ENCODE data around the gene ALKAL2. TPM values are rescaled to one million over a fixed set of nuclear protein-coding genes. Genes with fewer than 3 reads are reported as not detected.

Gene ALKAL2
- total RNA-seq, 1 experiment from 2014 or later = 3.5 TPM

DNA sequence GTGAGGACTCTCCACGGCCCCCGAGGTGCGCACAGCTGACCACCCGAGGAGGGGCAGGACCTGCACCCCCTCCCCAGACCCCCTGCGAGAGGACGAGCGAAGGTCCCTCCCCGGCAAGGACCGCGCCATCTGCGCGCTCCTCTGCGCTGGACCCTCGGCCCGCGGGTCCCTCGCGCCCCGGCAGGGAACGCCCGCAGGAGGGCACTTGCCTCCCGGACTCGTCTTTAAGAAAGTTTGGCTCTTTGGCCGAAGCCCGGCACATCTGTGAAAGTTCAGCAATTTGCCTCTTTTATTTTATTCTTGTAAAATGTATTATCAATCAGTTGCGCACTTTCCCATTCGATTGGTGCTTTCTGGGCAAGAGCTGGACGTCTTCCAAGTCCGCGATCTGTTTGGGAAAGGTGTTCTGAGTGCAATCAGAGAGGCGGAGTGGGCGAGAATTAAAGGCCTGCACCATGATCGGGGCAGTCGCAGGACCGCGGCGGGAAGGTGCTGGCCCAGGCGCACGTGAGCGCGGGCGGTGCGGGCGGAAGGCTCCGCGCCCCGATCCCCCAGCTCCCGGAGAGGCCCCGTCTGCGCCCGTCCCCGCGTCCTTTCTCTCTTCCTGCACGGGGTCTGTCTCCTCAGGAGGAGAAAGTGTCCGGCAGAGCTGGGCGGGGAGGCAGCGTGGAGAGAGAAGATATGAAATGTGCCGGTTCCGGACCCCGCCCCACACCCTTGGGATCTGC, 1.6 kb upstream of the ALKAL2 start (continued):
- TF ChIP-seq, protein P1, sequence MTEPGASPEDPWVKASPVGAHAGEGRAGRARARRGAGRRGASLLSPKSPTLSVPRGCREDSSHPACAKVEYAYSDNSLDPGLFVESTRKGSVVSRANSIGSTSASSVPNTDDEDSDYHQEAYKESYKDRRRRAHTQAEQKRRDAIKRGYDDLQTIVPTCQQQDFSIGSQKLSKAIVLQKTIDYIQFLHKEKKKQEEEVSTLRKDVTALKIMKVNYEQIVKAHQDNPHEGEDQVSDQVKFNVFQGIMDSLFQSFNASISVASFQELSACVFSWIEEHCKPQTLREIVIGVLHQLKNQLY (CRISPR knock-in tag; IDR thresholded peaks at IDR 0.05) = no peak
- TF ChIP-seq E2F4 (CRISPR knock-in tag; IDR thresholded peaks at IDR 0.05; ENCODE audit: borderline replicate concordance, low read depth) (no peak), GRHL2 (CRISPR knock-in tag; IDR thresholded peaks at IDR 0.05; ENCODE audit: insufficient replicate concordance, severe bottlenecking) (no peak), IRF2 (CRISPR knock-in tag; IDR thresholded peaks at IDR 0.05; ENCODE audit: borderline replicate concordance, low read depth) (no peak), NR1H2 (CRISPR knock-in tag; IDR thresholded peaks at IDR 0.05) (no peak), MYBL2 (CRISPR knock-in tag; IDR thresholded peaks at IDR 0.05) (no peak), CREB1 (CRISPR knock-in tag; IDR thresholded peaks at IDR 0.05) (no peak), FOXP4 (CRISPR knock-in tag; IDR thresholded peaks at IDR 0.05) (peak; percentile 59; the same call in 1 of the 2 replicates), USF2 (CRISPR knock-in tag; IDR thresholded peaks at IDR 0.05) (0 out of 2 replicates have a peak, but pooled peaks have one; percentile 33), NFATC4 (CRISPR knock-in tag; IDR thresholded peaks at IDR 0.05) (no peak), USF1 (CRISPR knock-in tag; IDR thresholded peaks at IDR 0.05) (0 out of 2 replicates have a peak, but pooled peaks have one; percentile 32), GABPB1 (CRISPR knock-in tag; IDR thresholded peaks at IDR 0.05) (0 out of 2 replicates have a peak, but pooled peaks have one; percentile 9), KAT7 (CRISPR knock-in tag; IDR thresholded peaks at IDR 0.05; ENCODE audit: borderline replicate concordance) (no peak), ZNF416 (CRISPR knock-in tag; IDR thresholded peaks at IDR 0.05) (no peak), ZNF219 (CRISPR knock-in tag; IDR thresholded peaks at IDR 0.05; ENCODE audit: borderline replicate concordance) (no peak), E2F1 (CRISPR knock-in tag; IDR thresholded peaks at IDR 0.05) (no peak), RELA (CRISPR knock-in tag; IDR thresholded peaks at IDR 0.05; ENCODE audit: borderline replicate concordance) (no peak)
- TF ChIP-seq, protein P2, sequence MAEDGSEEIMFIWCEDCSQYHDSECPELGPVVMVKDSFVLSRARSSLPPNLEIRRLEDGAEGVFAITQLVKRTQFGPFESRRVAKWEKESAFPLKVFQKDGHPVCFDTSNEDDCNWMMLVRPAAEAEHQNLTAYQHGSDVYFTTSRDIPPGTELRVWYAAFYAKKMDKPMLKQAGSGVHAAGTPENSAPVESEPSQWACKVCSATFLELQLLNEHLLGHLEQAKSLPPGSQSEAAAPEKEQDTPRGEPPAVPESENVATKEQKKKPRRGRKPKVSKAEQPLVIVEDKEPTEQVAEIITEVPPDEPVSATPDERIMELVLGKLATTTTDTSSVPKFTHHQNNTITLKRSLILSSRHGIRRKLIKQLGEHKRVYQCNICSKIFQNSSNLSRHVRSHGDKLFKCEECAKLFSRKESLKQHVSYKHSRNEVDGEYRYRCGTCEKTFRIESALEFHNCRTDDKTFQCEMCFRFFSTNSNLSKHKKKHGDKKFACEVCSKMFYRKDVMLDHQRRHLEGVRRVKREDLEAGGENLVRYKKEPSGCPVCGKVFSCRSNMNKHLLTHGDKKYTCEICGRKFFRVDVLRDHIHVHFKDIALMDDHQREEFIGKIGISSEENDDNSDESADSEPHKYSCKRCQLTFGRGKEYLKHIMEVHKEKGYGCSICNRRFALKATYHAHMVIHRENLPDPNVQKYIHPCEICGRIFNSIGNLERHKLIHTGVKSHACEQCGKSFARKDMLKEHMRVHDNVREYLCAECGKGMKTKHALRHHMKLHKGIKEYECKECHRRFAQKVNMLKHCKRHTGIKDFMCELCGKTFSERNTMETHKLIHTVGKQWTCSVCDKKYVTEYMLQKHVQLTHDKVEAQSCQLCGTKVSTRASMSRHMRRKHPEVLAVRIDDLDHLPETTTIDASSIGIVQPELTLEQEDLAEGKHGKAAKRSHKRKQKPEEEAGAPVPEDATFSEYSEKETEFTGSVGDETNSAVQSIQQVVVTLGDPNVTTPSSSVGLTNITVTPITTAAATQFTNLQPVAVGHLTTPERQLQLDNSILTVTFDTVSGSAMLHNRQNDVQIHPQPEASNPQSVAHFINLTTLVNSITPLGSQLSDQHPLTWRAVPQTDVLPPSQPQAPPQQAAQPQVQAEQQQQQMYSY (CRISPR knock-in tag; IDR thresholded peaks at IDR 0.05) = no peak
- TF ChIP-seq, protein P3, sequence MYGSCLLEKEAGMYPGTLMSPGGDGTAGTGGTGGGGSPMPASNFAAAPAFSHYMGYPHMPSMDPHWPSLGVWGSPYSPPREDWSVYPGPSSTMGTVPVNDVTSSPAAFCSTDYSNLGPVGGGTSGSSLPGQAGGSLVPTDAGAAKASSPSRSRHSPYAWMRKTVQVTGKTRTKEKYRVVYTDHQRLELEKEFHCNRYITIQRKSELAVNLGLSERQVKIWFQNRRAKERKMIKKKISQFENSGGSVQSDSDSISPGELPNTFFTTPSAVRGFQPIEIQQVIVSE (CRISPR knock-in tag; IDR thresholded peaks at IDR 0.05; ENCODE audit: borderline replicate concordance) = no peak
- TF ChIP-seq, protein P4, sequence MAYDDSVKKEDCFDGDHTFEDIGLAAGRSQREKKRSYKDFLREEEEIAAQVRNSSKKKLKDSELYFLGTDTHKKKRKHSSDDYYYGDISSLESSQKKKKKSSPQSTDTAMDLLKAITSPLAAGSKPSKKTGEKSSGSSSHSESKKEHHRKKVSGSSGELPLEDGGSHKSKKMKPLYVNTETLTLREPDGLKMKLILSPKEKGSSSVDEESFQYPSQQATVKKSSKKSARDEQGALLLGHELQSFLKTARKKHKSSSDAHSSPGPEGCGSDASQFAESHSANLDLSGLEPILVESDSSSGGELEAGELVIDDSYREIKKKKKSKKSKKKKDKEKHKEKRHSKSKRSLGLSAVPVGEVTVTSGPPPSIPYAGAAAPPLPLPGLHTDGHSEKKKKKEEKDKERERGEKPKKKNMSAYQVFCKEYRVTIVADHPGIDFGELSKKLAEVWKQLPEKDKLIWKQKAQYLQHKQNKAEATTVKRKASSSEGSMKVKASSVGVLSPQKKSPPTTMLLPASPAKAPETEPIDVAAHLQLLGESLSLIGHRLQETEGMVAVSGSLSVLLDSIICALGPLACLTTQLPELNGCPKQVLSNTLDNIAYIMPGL (CRISPR knock-in tag; IDR thresholded peaks at IDR 0.05) = peak; percentile 54; the same call in 1 of the 2 replicates
- TF ChIP-seq, protein P5, sequence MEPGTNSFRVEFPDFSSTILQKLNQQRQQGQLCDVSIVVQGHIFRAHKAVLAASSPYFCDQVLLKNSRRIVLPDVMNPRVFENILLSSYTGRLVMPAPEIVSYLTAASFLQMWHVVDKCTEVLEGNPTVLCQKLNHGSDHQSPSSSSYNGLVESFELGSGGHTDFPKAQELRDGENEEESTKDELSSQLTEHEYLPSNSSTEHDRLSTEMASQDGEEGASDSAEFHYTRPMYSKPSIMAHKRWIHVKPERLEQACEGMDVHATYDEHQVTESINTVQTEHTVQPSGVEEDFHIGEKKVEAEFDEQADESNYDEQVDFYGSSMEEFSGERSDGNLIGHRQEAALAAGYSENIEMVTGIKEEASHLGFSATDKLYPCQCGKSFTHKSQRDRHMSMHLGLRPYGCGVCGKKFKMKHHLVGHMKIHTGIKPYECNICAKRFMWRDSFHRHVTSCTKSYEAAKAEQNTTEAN (CRISPR knock-in tag; IDR thresholded peaks at IDR 0.05) = no peak
- TF ChIP-seq, protein P6, sequence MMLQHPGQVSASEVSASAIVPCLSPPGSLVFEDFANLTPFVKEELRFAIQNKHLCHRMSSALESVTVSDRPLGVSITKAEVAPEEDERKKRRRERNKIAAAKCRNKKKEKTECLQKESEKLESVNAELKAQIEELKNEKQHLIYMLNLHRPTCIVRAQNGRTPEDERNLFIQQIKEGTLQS (CRISPR knock-in tag; conservative IDR thresholded peaks at IDR 0.05) = no peak
